GM19455 (cell line): Measurements from ENCODE around the gene ADGRF1.
A peak's percentile ranks its signal among the peaks of the same experiment; 100 is the strongest.
"Not testable (repeated sequence)": the region's sequence is repeated elsewhere in the genome, so short reads cannot be mapped to it uniquely, and the experiment has no call there.

ENCODE experiments used
- ATAC-seq: cut with Tn5 transposase; IDR thresholded peaks from one replicate; pipeline ENCODE4 v1.9.1; 2021; ENCODE audit not compliant: unreplicated experiment

Gene ADGRF1

DNA sequence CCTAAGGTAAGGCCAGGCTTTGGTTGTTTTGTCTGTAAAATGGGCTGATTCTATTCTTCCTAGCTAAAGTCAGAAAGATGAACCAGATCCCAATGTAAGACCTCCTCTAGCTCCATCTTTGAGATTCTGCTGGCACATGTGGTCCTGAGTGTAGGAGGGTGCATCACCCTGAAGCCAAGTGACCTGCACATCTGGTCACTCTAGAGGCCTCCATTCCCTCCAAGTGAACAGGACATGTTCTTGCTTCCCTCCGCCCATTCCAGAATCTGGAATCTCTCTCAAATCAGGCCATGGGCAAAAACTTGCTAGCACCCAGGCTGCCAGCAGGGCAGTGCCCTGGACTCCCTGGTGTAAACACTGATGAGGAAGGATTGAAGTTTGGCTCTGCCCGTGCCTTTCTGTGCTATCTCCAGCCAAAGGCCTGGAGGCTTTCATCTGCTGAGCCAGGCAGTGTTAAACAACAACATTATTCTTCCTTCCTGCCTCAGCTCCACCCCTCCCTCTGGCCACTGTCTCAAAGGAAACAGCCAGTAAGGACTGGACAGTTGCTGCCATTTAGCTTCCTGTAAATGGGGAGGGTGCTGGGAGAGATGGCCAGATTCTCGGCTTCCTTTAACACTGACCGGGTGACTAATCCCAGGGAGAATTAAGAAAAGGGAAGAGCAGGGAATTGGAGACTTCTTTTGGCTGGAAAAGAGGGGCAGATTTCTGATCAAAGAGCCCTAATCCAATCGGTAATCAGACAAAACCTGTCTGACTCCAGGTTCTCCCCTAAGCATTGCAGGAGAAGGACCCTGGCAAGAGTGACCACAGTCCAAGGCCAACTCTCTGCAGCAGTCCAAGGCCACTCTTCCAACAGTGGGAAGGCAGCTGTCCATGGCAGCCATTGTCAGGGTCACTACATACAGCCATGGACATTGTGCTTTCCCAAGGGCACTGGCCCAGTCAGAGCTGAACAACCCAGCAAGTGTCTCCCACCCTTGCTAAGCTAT is 19.5 kb upstream of the ADGRF1 start:
- no peak for ATAC-seq

DNA sequence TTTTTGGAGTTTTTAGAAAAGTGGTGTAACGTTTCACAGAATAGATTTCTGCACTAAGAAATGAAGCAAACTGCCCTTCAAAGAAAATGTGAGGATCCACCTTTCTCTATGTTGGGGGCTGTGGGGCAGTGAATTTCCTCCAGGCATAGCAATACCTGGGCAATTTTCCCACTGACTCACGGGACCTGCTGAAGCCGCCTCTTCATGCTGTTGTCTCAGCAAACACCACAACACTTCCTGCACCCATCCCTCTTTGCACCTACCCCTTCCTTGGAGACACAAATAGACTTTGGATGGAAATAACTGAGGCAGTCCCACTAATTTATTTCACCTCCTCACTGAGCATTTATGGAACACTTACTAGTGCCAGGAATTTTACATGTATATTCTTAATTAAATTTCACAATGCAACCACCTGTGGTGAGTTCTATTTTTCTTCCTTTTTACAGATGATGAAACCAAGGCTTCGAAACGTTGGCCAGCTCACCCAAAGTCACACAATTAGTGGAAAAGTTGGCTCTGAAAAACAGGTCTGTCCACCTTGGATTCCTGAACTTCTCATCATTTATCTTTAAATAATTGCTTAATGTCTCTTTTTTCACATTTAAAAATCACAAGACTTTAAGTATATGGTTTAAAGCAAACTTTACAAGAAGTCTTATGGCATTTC is 17.2 kb upstream of the ADGRF1 start:
- no peak for ATAC-seq

DNA sequence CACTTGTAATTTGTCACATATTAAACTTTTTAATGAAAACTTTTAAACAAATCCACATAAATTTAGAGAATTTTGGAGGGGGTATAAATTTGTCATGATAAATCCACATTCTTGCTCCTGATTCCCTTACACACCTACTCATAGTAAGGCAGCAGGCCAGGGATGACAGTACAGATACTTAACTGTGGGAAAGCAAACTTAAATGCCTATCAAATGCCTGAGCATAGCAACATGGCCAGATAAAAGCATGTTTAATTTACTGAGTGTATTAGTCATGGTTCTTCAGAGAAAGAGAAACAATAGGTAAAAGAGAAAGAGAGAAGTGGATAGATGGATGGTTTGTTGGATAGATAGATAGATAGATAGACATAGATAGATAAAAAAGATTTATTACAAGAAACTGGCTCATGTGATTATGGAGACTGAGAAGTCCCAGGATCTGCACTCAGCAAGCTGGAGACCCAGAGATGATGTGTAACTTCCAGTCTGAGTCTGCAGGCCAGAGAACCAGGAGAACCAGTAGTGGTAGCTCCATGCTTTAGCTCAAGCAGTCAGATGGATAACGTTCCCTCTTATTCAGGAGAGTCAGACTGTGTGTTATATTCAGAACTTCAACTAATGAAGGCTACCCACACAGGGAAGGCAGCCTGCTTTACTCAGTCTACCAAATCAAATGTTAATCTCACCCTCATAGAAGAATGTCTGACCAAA is 15.9 kb upstream of the ADGRF1 start:
- no peak for ATAC-seq

DNA sequence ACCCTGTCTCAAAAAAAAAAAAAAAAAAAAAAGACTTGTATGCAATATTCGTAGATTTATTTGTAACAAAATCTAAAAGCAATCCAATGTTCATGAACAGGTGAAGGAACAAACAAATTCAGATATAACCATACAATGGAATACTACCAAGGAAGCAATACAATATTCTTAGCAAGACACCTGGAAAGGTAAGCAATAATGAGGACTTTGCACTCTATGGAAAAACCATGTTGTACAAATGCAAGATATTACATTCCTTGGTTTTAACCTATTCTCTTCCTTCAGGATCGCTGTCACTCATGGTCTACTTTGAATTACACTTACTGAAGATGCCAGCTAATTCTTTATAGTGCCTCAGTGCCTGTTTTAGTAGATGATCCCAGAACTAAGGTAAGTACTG is 14.7 kb upstream of the ADGRF1 start:
- ATAC-seq, result no peak

DNA sequence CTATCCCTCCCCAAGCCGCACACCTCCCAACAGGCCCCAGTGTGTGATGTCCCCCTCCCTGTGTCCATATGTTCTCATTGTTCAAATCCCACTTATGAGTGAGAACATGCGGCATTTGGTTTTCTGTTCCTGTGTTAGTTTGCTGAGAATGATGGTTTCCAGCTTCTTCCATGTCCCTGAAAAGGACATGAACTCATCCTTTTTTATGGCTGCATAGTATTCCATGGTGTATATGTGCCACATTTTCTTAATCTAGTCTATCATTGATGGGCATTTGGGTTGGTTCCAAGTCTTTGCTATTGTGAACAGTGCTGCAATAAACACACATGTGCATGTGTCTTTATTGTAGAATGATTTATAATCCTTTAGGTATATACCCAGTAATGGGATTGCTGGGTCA is 12.2 kb upstream of the ADGRF1 start:
- not testable (repeated sequence) for ATAC-seq

DNA sequence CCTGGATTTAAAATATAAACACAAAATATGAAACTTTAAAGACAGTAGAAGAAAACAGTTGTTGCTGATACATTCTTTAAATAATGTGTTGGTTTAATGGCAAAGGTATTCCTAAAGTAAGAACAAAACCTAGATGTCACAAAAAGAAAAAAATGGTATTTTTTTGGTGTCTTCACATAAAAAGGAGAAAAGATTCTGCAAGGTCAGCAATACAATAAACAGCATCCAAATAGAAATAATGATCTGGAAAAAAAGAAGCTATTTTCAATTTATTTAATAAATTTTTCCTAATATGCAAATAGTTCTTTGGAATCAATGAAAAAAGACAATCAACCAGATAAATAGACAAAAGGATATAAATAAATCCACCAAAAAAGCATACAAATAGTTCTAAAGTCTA is 6.5 kb upstream of the ADGRF1 start:
- no peak for ATAC-seq

DNA sequence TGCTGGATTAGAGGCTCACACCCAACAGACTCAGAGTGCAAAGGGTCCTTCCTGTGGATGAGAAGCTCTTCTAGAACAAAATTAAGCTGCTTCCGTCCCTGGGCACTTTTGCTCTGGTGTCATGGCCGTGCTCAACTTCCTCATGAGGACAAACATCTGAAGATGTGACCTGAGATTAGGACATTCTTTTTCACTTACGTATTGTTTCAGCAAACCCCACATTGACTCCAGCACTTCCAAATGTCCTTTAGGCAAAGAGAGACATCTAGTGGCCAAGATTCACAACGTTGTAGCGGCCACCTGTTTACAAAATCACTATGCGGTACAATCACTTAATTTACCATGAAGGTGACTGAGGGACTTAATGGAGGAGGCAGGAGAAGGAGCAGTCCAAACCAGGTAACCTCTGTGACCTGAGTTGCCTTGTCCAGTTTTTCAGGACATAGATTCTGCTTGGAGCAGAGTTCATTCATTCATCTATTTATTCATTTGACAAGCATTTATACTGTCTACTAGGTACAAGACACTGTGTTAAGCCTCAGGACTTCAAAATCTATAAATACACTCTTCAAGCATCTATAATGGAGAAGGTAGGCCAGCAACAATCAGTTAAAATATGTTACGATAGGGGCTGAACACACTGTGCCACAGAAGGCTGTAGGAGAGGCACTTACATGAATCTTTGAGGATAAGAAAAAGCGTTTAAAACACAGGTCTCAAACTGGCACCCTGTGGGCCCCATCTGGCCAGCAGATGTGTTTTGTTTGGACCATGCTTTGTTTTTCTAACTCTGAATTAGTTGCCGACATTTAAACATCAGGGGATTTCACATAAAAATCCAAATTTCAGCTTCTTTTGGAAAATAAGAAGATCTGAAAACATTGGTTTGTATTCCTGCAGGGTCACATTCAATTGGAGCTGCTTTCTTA is 5.6 kb upstream of the ADGRF1 start:
- ATAC-seq, result peak; percentile 85

DNA sequence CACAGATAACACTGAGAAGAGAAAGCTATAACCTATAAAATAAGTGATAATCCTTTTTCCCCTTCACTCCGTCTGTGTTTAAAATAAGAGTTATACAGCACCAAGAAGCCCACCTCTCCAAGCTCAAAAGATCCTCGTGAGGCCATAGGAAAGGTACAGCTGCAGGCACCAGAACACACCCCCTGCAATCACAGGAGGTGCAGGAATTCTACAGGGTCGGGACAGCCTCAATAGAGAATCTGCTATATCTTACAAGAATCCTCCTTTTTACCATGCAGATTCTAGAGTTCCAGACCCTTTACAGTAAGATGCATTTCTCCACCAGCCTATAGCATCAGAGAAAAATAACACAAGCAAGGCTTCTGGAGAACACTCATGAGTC is 5.0 kb upstream of the ADGRF1 start:
- no peak for ATAC-seq

DNA sequence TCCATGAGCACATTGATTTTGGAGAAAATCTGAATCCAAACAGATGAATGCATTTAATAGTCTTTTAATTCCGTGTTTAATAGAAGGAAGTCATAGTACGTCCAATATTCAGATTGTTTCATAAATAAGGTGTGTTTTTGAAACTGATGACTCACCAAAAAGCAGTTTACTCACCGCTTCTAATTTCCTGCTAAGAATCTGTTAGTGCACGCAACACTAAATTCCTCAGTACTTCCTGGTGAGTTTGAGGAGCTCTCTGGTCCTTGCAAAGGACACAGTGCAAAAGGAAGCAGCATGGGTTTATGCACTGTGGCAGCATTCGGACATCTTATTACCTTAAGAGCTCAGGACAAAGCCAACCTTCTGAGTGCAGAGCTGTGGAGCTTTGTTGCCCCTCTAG is 2.3 kb upstream of the ADGRF1 start:
- no peak for ATAC-seq

DNA sequence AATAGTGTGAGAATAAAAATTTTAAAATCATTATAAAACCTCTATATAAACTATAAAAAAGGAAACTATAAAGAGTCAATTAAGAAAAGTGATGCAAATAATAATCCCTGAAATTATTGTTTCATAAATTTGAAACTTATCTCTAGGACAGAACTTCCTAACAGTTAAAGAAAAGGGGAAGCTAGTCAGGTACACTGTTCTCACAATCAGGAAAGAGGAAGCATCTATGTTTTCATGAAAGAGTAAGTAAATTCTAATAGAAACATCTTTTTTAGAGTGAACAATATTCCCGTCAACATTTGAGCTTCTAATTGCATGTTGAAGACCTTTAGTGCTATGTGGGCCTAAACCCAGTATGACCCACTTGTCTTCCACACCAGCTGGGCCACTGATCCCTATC is 1.2 kb upstream of the ADGRF1 start:
- ATAC-seq, result no peak

DNA sequence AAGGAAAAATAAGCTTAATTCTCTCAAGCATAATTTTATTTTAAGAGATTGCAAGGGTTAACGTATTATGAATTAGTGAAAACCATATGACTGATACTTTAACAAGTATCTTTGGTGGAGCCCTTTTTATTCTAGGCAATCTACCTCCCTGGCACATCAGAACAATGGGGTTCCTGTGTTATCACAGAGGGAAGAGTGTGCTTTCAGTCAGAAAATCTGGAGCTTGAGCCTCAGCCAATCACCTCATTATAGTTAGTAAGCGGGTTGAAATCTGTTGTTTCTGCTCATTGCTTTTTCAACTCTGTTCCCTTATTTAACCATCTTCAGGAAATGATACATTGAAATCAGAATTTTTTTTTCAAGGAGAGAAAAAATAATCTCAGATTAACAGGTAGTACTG is 391 bp downstream of the ADGRF1 start:
- no peak for ATAC-seq

DNA sequence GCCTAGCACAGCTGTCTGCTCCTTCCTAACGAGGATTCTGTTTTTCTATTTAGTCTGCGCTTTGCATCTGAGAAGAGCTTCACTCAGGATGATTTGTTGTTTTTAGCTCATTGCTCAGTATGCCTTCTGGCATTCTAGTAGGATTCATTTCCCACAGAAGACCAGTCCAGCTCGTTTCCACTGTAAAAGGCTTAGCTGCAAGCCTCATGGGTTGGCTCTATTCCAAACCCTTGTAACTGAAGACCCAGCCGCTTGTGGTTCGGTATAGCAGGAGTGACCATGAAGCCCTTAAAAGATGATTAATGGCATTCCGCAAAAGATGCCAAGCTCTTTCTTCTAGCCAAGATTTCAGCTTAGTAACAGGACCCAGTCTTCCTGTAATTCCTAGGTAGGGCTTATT is 7.2 kb downstream of the ADGRF1 start:
- no peak for ATAC-seq

DNA sequence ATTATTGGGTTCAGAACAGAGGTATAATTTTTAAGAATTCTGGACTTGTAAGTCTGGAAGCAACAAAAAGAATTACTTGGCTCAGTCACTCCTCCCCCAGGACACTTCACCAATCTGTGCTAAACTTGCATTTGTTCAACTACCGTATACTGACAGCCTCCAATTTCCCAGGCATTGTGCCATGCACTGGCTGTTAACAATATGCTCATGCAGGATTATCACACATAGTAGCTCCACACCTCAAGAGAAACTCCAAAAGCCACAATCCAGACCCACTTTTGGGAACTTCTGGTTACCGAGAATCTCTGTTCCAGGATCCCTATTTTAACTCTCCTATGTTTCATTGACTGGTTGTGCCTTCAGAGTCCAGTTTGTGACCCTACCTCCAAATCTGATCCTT is 7.7 kb downstream of the ADGRF1 start:
- ATAC-seq, result no peak

DNA sequence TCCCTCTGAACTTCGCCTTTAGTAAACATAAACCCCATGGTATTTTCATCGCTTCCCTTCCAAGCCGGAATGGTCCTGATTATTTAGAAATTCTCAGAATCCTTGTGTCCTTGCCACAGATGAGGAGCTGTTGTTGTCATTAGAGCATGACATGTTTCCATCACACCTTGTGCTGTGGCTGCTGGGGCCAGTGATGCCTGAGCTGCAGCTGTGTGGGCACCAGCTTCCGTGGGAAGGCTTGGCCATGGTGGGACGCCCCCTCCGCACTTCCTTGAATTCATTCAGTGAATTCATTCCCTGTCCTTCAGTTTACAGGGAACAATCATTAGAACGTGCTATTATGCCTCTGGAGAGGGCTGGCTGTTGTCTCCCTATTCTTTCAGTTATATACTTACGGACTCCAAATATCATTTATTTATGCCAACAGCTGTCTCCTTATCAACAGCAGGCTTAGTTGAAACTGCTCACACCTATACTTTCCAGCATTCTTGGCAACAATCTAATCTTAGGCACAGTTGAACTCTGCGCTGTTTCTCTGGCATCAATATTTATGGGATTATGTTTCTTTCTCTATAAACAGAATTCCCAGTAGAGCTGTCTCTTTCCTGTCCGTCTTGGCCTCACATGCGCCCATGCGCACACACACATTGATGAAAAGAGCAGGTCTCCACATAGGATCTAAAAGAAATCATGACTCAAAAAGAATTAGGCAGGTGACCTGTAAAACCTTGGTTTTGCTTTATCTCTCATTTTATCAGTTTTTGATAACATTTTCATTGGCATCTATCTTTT is 9.0 kb downstream of the ADGRF1 start:
- ATAC-seq, result no peak

DNA sequence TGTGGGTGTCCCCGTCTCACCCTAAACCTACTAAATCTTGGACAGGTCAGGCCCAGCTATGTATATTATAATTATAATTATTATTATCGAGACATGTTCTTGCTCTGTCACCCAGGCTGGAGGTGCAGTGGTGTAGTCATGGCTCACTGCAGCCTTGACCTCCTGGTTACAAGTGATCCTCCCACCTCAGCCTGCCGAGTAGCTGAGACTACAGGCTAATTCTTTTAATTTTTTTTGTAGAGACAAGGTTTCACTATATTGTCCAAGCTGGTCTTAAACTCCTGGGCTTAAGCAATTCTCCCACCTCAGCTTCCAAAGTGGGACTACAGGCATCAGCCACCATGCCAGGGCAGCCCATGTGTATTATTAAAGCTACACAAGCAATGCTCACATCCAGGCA is 10.5 kb downstream of the ADGRF1 start:
- no peak for ATAC-seq

DNA sequence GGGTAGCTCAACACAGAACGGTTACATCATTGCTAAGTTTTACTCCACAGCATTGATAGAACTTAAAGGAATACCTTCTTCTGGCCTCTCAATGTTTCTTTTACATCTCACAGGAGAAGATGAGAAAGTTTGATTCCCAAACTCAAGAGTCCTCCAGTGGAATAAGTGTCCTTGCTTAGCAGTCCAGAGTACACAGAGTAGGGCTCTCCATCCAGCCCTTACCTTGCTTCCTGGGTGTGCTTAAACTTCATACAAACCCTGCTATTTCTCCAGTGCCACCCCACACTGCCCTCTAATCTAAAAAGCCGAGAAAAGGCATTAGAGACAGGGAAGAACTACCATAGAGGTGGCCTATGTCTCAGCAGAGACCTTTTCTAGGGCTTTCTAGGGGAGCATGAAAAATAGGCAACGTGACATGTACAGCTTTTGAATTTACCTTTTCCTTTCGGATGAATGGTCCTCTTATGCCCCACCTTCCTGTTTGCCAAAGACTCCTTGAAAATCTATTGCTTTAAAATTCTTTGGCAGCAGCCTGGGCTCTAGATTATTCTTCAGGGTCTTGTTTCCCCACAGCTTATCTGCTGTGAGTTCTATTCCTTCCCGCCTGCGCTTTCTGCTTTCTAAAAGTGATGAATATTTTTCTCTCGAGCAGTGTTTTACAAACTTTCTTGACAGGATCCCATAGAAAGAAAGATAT is 12.1 kb downstream of the ADGRF1 start:
- no peak for ATAC-seq

DNA sequence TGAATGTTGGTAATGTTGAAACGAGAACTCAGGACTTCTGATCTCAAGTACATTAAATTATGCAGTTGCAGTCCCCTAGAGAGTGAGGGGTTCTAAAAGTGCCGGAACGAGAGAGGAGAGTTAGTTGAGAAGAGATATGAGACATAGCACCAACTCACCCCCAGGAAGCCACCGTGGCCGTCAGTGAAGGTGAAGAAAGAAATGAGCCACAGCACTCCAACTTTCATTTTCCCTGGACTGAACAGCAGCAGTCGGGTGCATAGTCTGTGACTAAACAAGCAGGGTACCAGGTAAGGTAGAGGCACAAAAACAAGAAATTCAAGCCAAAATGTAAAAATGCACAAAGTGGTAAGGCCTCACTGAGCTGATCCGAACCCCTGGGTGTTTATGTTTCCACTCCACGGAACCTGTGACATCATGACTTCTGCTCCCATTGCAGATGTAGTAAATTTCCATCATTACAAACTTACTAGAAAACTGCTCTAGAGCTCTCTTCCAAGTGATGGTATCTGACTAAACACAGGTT is 13.2 kb downstream of the ADGRF1 start:
- ATAC-seq, result no peak

DNA sequence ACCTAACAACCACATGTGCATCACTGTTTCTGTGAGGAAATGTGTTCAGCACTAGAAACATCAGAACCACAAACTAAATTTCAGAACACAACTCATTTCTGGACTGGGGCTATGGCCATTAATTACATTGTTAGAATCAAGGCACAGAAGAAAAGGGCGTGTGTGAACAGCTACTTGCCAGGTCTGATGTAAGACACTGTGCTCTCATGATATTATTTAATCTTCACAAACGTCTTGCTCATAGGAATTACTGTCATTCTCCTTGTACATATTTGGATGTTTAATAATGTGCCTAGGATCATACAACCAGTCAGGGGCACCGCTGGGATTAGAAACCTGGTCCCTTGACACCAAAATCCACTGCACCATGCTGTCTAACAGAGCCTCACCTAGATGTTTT is 14.8 kb downstream of the ADGRF1 start:
- ATAC-seq, result no peak

DNA sequence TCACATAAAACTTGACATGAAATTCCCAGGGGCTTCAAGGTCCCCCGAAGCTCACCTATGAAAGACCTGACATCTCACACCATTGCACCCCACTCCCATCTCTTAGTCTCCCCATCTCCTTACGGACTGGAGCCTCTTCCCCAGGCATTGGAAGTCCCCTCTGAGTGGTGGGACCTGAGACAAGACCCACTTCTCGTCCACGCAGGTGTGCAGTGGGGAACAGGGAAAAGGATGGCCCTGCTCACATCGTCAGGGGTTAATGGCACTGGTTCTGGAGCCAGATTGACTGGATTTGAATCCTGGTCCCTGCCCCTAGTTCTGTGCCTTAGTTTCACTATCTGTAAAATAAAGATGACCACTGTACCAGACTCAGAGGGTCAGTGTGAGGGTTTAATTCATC is 15.5 kb downstream of the ADGRF1 start:
- ATAC-seq, result no peak
